HG02885 (cell line): Measurements from ENCODE around the gene SLC43A2.
A peak's percentile ranks its signal among the peaks of the same experiment; 100 is the strongest.
"Not testable (repeated sequence)": the region's sequence is repeated elsewhere in the genome, so short reads cannot be mapped to it uniquely, and the experiment has no call there.

Experiments
- ATAC-seq: cut with Tn5 transposase; IDR thresholded peaks from one replicate; pipeline ENCODE4 v1.9.1; 2021; ENCODE audit warnings: mild to moderate bottlenecking; ENCODE audit not compliant: unreplicated experiment, poor library complexity

SLC43A2 gene

GRCh38 chr17:1627982-1628855 lies at the start of gene SLC43A2:
TSS of gene SLC43A2 (minus strand) at chr17:1628834. CDS start at chr17:1627874, 960 bp downstream.
- ATAC-seq, result peak; percentile 71

DNA sequence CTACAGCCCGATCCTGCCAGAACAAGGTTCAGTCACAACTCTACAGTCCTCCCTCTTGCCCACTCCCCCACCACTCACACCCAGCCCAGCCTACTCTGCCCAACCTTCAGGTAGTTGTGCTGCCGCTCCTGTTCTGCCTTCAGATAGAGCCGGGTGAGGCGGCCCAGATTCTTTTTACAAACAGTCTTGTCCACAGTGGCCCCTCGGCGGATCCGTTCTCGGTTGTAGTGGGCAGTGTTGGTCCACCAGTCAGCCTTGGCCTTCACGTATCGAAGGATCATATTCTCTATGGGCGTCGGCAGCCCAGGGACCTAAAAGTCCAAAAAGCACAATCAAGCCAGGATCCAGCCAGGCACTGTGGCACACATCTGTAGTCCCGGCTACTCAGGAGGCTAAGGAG lies 47.8 kb upstream of the SLC43A2 start:
- no peak for ATAC-seq

GRCh38 chr17:1673041-1673785 lies 44.6 kb upstream of the SLC43A2 start:
- ATAC-seq, result no peak

- not testable (repeated sequence) for ATAC-seq
These were observed 35.3 kb upstream of the SLC43A2 start for GRCh38 chr17:1663934-1664333.

GRCh38 chr17:1661045-1661444 lies 32.4 kb upstream of the SLC43A2 start:
- ATAC-seq, result no peak

DNA sequence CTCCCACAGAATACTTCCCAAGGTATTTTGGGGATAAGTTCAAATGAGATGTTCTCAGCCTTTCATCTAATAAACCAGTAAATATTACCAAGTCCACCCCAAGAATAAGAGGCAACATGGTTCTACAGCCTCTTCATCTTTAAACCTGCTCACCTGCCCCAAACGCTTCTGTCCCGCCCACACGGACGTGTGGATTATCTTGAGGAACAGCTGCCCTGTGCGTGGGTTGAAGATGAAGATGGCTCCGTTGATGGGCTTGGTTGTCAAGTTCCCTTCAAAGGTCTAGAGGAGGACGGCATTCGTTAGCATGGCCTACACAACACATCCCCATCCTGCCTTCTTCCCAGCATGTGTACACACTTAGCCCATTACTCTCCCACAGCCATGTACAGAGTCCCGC lies 29.5 kb upstream of the SLC43A2 start:
- no peak for ATAC-seq

DNA sequence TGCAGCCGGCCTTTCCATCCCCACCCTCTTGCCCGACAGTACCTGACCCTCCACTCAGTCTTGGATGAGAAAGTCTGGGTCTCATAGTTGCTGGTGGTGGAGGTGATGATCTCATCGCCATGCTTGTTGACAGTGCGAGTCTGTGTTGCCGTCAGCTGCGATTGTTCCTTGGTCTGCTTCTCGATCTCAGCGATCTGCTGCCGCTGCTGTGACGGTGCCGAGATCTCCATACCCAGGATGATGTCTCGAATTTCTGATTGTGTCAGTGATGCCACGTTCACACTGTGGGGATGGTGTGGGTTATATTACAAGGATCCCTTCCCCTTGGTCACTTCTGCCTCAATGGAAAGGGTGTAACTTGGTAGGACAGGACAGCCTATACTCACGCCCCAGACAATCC lies 25.1 kb upstream of the SLC43A2 start:
- no peak for ATAC-seq

DNA sequence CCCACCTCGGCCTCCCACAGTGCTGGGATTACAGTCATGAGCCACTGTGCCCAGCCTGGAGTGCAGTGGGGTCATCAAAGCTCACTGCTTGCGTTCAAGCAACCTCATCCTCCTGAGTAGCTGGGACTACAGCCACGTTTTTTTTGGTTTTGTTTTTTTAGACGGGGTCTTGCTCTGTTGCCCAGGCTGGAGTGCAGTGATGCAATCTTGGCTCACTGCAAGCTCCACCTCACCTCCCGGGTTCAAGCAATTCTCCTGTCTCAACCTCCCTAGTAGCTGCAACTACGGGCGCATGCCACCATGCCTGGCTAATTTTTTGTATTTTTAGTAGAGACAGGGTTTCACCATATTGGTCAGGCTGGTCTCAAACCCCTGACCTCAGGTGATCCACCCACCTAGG lies 24.2 kb upstream of the SLC43A2 start:
- ATAC-seq, result not testable (repeated sequence)

DNA sequence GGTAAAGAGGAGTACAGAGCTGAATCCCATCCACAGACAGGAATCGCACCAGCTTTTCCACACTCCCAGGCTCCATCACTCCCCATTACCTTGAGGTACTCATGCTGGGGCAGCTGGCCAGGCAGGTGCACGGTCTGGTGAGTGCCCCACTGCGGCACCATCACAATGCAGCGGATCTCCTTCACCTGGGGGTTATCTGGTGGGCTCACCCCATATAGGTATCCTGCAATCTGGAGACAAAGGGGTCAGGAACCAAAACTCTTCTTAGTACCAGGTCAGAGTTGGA lies 22.9 kb upstream of the SLC43A2 start:
- no peak for ATAC-seq

DNA sequence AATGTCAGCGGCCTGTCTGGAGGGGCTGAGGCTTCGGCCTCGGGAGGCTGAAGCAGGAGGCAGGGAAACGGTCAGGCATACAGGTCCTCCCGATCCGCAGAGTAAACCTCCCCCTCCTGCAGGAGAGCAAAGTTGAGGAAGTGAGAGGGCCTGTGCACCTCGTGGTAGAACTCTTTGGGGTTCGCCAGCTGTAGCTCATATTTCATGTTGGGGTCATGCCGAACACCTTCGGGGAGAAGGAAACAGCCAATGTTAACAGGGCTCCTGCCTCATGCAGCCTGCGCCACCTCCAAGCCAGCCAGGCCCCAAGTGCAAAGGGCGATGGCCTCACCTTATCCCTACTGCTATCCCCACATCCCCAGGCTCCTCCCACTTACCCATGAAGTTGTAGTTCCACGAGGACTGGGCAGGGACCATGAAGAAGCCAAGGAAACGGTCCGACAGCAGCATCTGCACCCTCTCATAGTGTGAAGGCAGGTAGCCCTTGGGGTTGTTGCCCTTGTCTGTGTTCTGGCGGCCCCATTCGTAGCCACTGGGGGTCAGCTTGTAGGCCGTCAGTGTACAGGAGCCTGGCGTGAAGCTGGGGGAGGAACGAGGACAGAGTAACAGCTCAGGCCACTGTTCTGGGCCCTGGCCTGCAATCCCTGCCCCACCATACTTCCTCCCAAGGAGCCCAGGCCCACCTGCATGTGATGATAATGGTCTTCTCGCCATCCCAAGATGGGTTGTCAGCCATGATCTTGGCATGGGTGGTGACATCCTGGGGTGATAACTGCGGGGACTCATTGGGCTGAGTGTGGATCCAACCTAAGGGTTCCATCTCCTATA lies 22.3 kb upstream of the SLC43A2 start:
- ATAC-seq, result no peak

- no peak for ATAC-seq
These were observed 21.3 kb upstream of the SLC43A2 start, which contains the start of gene RILP for GRCh38 chr17:1649844-1650501. TSS of gene RILP (minus strand) at chr17:1649866. CDS start at chr17:1649804, 62 bp downstream.

GRCh38 chr17:1648963-1649843 lies 20.6 kb upstream of the SLC43A2 start:
- peak; percentile 76 for ATAC-seq

DNA sequence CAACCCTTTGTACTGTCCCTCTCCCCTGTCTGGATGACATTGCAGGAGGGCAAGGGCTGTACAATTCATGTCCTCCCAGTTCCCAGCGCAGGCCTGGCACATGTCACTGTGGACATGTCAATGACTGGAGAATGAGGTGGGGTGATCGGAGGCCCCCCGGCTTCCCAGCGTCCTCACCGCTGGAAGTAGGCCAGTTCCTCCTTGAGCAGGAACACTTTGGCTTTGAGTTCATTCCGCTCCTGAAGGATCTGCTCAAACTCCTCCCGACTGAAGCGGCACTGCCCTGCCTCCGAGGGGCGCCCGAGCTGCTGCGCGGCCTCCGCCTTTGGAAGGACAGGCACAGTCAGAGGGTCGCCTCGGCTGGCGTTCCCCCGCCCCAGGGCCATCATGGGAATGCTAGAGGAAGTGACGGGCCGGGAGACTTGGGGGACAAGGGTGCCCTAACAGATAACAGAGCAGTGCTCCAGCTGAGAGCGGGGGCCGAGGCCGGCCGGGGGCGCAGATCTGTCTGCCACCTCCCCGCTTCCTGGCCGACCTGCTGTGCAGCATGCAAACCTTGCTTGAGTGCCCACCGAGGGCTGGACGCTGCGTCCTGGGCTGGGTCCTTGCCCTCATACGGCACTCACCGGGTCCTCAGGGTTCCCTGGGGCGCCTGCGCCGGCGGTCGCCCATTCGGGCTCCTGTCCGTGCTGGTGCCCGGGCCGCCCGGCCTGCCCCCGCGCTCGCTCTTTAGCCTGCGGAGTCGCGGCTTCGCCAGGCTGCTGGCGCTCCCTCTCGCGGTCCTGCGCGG lies 19.7 kb upstream of the SLC43A2 start:
- ATAC-seq, result no peak

- no peak for ATAC-seq
These were observed 19.2 kb upstream of the SLC43A2 start for GRCh38 chr17:1647802-1648171.

DNA sequence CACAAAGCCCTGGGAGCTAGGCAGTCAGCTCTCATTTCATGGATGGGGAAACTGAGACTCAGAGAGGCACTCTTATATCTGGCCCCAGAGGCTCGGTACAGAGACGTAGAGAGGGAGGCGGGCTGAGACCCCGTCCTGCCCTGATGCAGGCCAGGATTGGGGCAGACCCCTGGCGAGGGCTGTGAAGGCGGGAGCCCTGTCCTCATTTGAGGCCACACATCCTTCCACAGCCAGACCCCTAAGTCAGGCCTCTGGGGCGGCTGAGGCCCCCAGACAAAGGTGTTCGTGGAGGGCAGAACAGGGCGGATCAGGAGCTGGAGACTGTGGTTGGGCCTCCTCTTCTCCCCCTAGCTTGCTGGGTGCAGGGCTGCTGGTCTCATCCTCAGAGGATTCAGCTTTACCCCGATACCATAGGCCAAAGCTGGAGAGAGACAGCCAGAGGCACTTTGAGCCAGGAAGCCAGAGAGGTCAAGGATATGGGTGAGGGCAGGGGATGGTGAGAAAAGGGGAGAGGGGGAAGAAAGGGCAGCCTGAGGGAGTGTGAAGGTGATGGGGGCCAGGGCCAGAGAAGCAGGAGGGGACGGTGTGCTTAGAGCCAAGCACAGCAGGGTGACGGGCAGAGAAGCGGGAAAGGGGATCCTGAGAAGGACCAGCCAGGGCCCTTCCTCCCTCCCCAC lies 17.7 kb upstream of the SLC43A2 start:
- ATAC-seq, result no peak

DNA sequence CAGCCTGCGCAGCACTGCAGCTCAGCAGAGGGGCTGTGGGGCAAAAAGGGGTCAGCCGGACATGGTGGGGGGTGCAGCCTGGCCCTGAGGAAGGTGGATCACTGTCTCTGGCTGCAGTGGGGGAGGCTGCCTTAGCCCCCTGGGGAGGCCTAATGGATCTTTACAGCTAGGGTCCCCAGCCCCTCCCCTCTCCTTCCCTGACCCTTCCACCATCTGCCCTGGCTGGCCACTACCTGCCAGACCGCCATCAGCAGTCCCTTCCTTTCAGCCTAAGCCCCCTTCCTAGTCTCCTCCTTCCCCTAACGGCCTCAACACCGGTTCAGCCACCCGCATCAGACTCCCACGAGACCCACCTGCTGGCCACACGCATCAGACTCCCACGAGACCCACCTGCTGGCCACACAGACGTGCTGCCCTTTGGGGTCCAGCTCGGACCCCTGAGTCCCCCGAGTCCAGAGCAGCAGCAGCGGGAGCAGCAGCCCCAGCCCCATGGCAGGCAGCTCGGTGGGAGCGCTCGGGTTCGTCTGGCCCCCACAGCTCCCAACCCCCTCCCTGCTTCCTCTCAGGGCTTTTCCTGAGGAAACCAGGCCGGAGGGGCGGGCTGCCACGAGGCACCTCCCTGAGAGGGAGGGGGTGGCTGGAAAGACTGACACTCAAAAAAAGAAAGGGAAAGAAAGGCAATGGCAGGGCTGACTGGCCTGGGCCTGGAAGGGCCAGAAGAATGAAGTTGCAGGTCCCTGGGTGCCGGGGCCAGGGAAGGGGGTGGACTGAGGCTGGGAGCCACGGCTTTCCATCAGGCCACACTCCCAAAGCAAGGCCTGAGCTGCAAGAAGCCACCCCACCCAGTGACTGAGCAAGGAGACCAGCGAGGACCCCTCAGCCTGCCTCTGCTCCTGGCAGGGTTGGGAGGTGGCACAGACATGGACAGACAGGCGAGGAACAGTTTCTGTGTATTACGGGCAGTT lies 16.9 kb upstream of the SLC43A2 start, which contains the start of gene SCARF1:
Gene SCARF1 (minus strand): TSS at position 526 of the 965 bp plus-strand sequence. CDS start 35 bp downstream, at position 491.
- ATAC-seq, result no peak
